ENCODE measurements around the gene NR2F6.

- TF ChIP-seq CTCF (IDR thresholded peaks at IDR 0.05; ENCODE audit: insufficient read depth, low read depth, low read length) (no peak), EZH2 (IDR thresholded peaks at IDR 0.05; ENCODE audit: insufficient read depth, low read length) (no peak)
These were observed 29.6 kb downstream of the NR2F6 start for GRCh38 chr19:17216058-17216670.

All from astrocyte (in vitro differentiated cells and primary cell).